Panc1 (cell line): ENCODE results near the gene INPP4B. TPM values are rescaled to one million over a fixed set of nuclear protein-coding genes. Genes with fewer than 3 reads are reported as not detected.

ENCODE experiments used
- ATAC-seq: fragments of 200-7000 bp; cut with Tn5 transposase; 2 replicates; pipeline ENCODE4 v1.9.1; 2020; ENCODE audit warnings: mild to moderate bottlenecking, moderate library complexity
- BruUV-seq: library from RNA; stranded (reverse); fragments of 400-500 nt; replicated peaks from 2 replicates; lab custom pipeline; 2021; lab: Mats Ljungman, UMichigan
- CTCF ChIA-PET: fragments of 300-600 bp; sonication (Branson Sonifier 250); formaldehyde crosslinking; loops from one replicate; lab custom pipeline; 2022; ENCODE audit warnings: antibody characterized with exemption; lab: Charles Lee
- POLR2A ChIA-PET: fragments of 300-600 bp; sonication (Branson Sonifier 250); formaldehyde crosslinking; loops from one replicate; lab custom pipeline; 2022; ENCODE audit warnings: antibody characterized with exemption; lab: Charles Lee
- DNase-seq: peaks from one replicate; pipeline ENCODE4 v3.0.0-alpha.2; 2010; ENCODE audit warnings: low read depth, low spot score
- H3K27ac ChIP-seq: 2 replicates; pipeline ENCODE4 v1.5.1; 2011; ENCODE audit warnings: mild to moderate bottlenecking, low read length, inconsistent platforms
- H3K27me3 ChIP-seq: fragments of 200-500 bp; sonication (Bioruptor generic); 2 replicates; pipeline ENCODE4 v1.6.0; 2014; ENCODE audit warnings: low read length, inconsistent platforms; ENCODE audit not compliant: control insufficient read depth, insufficient read depth
- H3K36me3 ChIP-seq: fragments of 200-500 bp; sonication (Bioruptor generic); 2 replicates; pipeline ENCODE4 v1.5.1; 2014; ENCODE audit warnings: inconsistent platforms, mild to moderate bottlenecking, low read length, moderate library complexity; ENCODE audit not compliant: control insufficient read depth, insufficient read depth
- H3K4me1 ChIP-seq: 2 replicates; pipeline ENCODE4 v1.5.1; 2011; ENCODE audit warnings: inconsistent platforms, mild to moderate bottlenecking, low read length, moderate library complexity; ENCODE audit not compliant: control insufficient read depth, insufficient read depth
- H3K4me3 ChIP-seq, 2 experiments: 2 replicates each; pipeline ENCODE4 v1.5.1; 2011 to 2012; ENCODE audit warnings: low read depth in 2 of 2, low read length in 2 of 2, mild to moderate bottlenecking in 2 of 2, inconsistent platforms in 1 of 2, moderate library complexity in 1 of 2
- H3K9me3 ChIP-seq: fragments of 200-500 bp; sonication (Bioruptor generic); 2 replicates; pipeline ENCODE4 v1.5.1; 2014; ENCODE audit warnings: low read depth, mild to moderate bottlenecking, inconsistent platforms, low read length, moderate library complexity; ENCODE audit not compliant: control insufficient read depth, insufficient read depth
- CTCF ChIP-seq: fragments of 450-650 bp; IDR thresholded peaks from 2 replicates; pipeline ENCODE4 v1.5.1; 2017; ENCODE audit warnings: mild to moderate bottlenecking
- POLR2AphosphoS5 ChIP-seq: IDR thresholded peaks from 2 replicates; pipeline ENCODE4 v1.6.1; 2012; ENCODE audit warnings: mild to moderate bottlenecking, low read depth, low read length, moderate library complexity
- REST ChIP-seq, 2 experiments: IDR thresholded peaks; 2 replicates each; pipeline ENCODE4 v1.6.1; 2011 to 2012; ENCODE audit warnings: low read depth in 2 of 2, control low read depth in 1 of 2, low read length in 1 of 2, mild to moderate bottlenecking in 1 of 2, moderate library complexity in 1 of 2; ENCODE audit not compliant: insufficient read depth in 1 of 2
- SIN3A ChIP-seq: IDR thresholded peaks from 2 replicates; pipeline ENCODE4 v1.6.1; 2012; ENCODE audit warnings: low read depth, mild to moderate bottlenecking, low read length, moderate library complexity, borderline replicate concordance; ENCODE audit not compliant: insufficient read depth
- TCF7L2 ChIP-seq: IDR thresholded peaks from 2 replicates; pipeline ENCODE4 v1.6.1; 2011; ENCODE audit warnings: mild to moderate bottlenecking, low read depth, low read length, inconsistent platforms
- in situ Hi-C: cut with HindIII; loops from 2 replicates; pipeline ENCODE4 v1.10.0; 2016; ENCODE audit warnings: low sequenced_read_pairs, low pct_unique_long_range_greater_than_20kb
- intact Hi-C: fragments of 100-400 bp; cut with micrococcal nuclease; formaldehyde crosslinking; loops from one replicate; pipeline ENCODE4 v1.10.0; 2022; ENCODE audit not compliant: unreplicated experiment
- total RNA-seq: library from RNA; stranded (reverse); gene quantifications from one replicate; pipeline ENCODE4 v1.2.1, GENCODE V29; 2021; ENCODE audit not compliant: unreplicated experiment

The INPP4B gene
- total RNA-seq, 1 experiment from 2014 or later, result 4.5 TPM

- no TSS peak for BruUV-seq
- in situ Hi-C loops (no loop called here), intact Hi-C loops (no loop called here)
- Histone ChIP-seq H3K36me3 (no peaks in the 10 kb centered on the region), H3K9me3 (no peaks in the 10 kb centered on the region), H3K4me3 (no peak overlapping the region), H3K4me1 (no peaks in the 10 kb centered on the region), H3K27ac (no peak overlapping the region), H3K27me3 (no peaks in the 10 kb centered on the region)
- TF ChIP-seq REST (IDR thresholded peaks at IDR 0.05; ENCODE audit: insufficient read depth in 1 of 2, low read depth in 2 of 2, low read length in 1 of 2) (no peak), POLR2AphosphoS5 (no peak), CTCF (peak; percentile 17; the same call in 1 of the 2 replicates)
- POLR2A ChIA-PET, result interaction anchor here (0.5 kb wide), 1 partner anchor 1313 kb away, joined by 5 read pairs; no protein-coding TSS in a partner anchor
- ATAC-seq (no peak), DNase-seq (no peak)
- CTCF ChIA-PET, result no interaction called here
These were observed 806.1 kb downstream of the INPP4B start for GRCh38 chr4:142040043-142040442.

GRCh38 chr4:142036795-142037583 is 809.1 kb downstream of the INPP4B start:
- no peaks in the 10 kb centered on the region for H3K9me3 ChIP-seq
- H3K4me3 ChIP-seq, result no peak overlapping the region
- ChIA-PET POLR2A (no interaction called here), CTCF (interaction anchor here (0.6 kb wide), 1 partner anchor 731 kb away, joined by 7 read pairs; no protein-coding TSS in a partner anchor)
- no peak for ATAC-seq
- H3K4me1 ChIP-seq, result no peaks in the 10 kb centered on the region
- TF ChIP-seq SIN3A (no peak), POLR2AphosphoS5 (no peak), TCF7L2 (no peak), CTCF (no peak), REST (IDR thresholded peaks at IDR 0.05; ENCODE audit: insufficient read depth in 1 of 2, low read depth in 2 of 2, low read length in 1 of 2) (no peak)
- BruUV-seq, result no TSS peak
- no peak overlapping the region for H3K27ac ChIP-seq
- intact Hi-C loops, result no loop called here
- H3K36me3 ChIP-seq, result no peaks in the 10 kb centered on the region
- H3K27me3 ChIP-seq, result no peaks in the 10 kb centered on the region
- no peak for DNase-seq
- in situ Hi-C loops, result no loop called here
